ENCODE measurements around the gene WDR86.
A peak's percentile ranks its signal among the peaks of the same experiment; 100 is the strongest.

Gene WDR86

GRCh38 chr7:151378011-151378410 lies 31.8 kb downstream of the WDR86 start:
- no peak for DNase-seq

GRCh38 chr7:151377406-151377805 lies 32.4 kb downstream of the WDR86 start:
- DNase-seq: no peak

- no peak for DNase-seq
Measured at GRCh38 chr7:151376218-151376902, 33.5 kb downstream of the WDR86 start.

- DNase-seq: no peak
Measured at GRCh38 chr7:151375530-151376217, 34.2 kb downstream of the WDR86 start.

- no peak for DNase-seq
Measured at GRCh38 chr7:151374726-151375125, 35.1 kb downstream of the WDR86 start.

GRCh38 chr7:151374139-151374538 lies 35.7 kb downstream of the WDR86 start:
- no peak for DNase-seq

- DNase-seq: no peak
Measured at GRCh38 chr7:151373599-151373998, 36.2 kb downstream of the WDR86 start.

- no peak for DNase-seq
Measured at GRCh38 chr7:151372612-151373265, 37.1 kb downstream of the WDR86 start.

GRCh38 chr7:151371266-151371665 lies 38.6 kb downstream of the WDR86 start:
- DNase-seq: no peak

- DNase-seq: peak; percentile 82
Measured at GRCh38 chr7:151368136-151368571, 41.7 kb downstream of the WDR86 start.

- no peak for DNase-seq
Measured at GRCh38 chr7:151367284-151367683, 42.6 kb downstream of the WDR86 start.

- no peak for DNase-seq
Measured at GRCh38 chr7:151366880-151367222, 43.0 kb downstream of the WDR86 start.

GRCh38 chr7:151366166-151366879 lies 43.5 kb downstream of the WDR86 start:
- no peak for DNase-seq

- DNase-seq: no peak
Measured at GRCh38 chr7:151363182-151363581, 46.7 kb downstream of the WDR86 start.

GRCh38 chr7:151361193-151361959 lies 48.5 kb downstream of the WDR86 start:
- no peak for DNase-seq

GRCh38 chr7:151352512-151352911 lies 57.3 kb downstream of the WDR86 start:
- DNase-seq: no peak

GRCh38 chr7:151351967-151352366 lies 57.9 kb downstream of the WDR86 start:
- peak; percentile 66 for DNase-seq

- DNase-seq: peak; percentile 70
Measured at GRCh38 chr7:151351027-151351426, 58.8 kb downstream of the WDR86 start.

- DNase-seq: no peak
Measured at GRCh38 chr7:151349507-151349853, 60.4 kb downstream of the WDR86 start.

GRCh38 chr7:151348970-151349369 lies 60.9 kb downstream of the WDR86 start:
- DNase-seq: no peak

GRCh38 chr7:151347200-151347599 lies 62.6 kb downstream of the WDR86 start:
- no peak for DNase-seq

- DNase-seq: no peak
Measured at GRCh38 chr7:151346470-151346769, 63.4 kb downstream of the WDR86 start.
